Measurements from ENCODE around the gene C4A. TPM values are rescaled to one million over a fixed set of nuclear protein-coding genes. Genes with fewer than 3 reads are reported as not detected.

The C4A gene
- total RNA-seq, 3 donors from 2014 or later = 7.2 to 275 (median 230) TPM

DNA sequence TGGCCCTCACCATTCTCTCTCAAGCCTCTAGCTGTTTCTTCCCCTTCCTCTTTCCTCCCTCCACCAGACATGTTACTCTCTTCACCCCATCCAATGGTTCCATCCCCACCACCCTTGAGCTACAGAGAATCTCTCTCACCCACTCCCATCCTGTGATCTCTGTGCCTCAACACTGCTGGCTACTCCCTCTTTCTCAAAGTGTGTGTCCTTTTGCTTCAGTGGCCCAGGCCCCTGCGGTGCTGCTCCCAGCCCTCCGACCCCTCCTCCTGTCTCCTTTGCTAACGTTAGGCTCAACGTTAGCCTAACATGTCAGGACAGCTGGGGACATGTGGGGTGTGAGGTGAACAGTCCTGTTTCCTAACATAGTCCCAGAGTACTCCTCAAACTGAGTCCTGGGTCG lies 29.0 kb upstream of the C4A start:
- no peak for DNase-seq (ENCODE audit: low spot score in 2 of 2)
- H3K4me1 ChIP-seq = peaks cover 0 to 2% of the 10 kb centered on the region in 2 donors
- TF ChIP-seq POLR2A (IDR thresholded peaks at IDR 0.05) = no peak
- TF ChIP-seq CTCF (IDR thresholded peaks at IDR 0.05) = no peak
- TF ChIP-seq POLR2AphosphoS5 (IDR thresholded peaks at IDR 0.05) = no peak
- H3K36me3 ChIP-seq = no peaks in the 10 kb centered on the region
- intact Hi-C loops (cut with DNase I; ENCODE audit: low total_unique reads) = loop anchor here (2.0 to 10.0 kb wide), 2 partner anchors 56 to 258 kb away; partner anchors contain the start of gene EHMT2
- H3K9me3 ChIP-seq = no peaks in the 10 kb centered on the region
- no peak overlapping the region for H3K4me3 ChIP-seq
- no peaks in the 10 kb centered on the region for H3K27me3 ChIP-seq
- peak overlapping the region; percentile 8 to 61 for H3K27ac ChIP-seq

- Histone ChIP-seq H3K27me3 (no peaks in the 10 kb centered on the region), H3K27ac (no peak overlapping the region), H3K4me3 (no peak overlapping the region), H3K36me3 (no peaks in the 10 kb centered on the region), H3K4me1 (peaks cover 0 to 7% of the 10 kb centered on the region in 2 donors), H3K9me3 (no peaks in the 10 kb centered on the region)
- intact Hi-C loops (cut with DNase I; ENCODE audit: low total_unique reads) = loop anchor here (10.0 kb wide), 1 partner anchor 260 kb away; no protein-coding TSS in a partner anchor
- DNase-seq (ENCODE audit: low spot score in 2 of 2) = no peak
- TF ChIP-seq POLR2AphosphoS5 (IDR thresholded peaks at IDR 0.05) (no peak), POLR2A (IDR thresholded peaks at IDR 0.05) (no peak), CTCF (IDR thresholded peaks at IDR 0.05) (no peak)
Observed at GRCh38 chr6:31954511-31954910, 27.3 kb upstream of the C4A start.

DNA sequence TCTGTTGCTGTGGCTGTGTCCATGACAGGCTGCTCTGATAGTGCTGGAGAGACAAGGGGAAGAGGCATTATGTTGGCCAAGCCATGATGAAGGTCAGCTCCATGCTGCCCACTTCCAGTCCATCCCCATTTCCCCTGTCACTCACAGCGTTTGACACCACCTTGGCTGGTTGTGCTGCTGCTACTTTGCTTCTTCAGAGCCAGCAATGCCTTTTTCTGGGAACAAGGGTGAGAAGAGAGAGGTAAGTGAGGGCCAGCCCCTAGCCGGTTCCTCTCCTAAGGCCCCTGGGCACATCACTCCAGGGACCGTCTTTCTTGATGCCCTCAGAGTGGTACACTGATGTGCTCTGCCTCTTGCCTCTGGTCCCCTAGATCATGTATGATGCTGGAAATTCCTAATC lies 25.1 kb upstream of the C4A start:
- Histone ChIP-seq H3K9me3 (no peaks in the 10 kb centered on the region), H3K27ac (no peak overlapping the region), H3K27me3 (no peaks in the 10 kb centered on the region), H3K4me3 (no peak overlapping the region), H3K4me1 (peaks cover 0 to 7% of the 10 kb centered on the region in 2 donors), H3K36me3 (no peaks in the 10 kb centered on the region)
- intact Hi-C loops (cut with DNase I; ENCODE audit: low total_unique reads) = loop anchor here (10.0 kb wide), 1 partner anchor 262 kb away; no protein-coding TSS in a partner anchor
- no peak for TF ChIP-seq POLR2A (IDR thresholded peaks at IDR 0.05)
- TF ChIP-seq POLR2AphosphoS5 (IDR thresholded peaks at IDR 0.05) = no peak
- TF ChIP-seq CTCF (IDR thresholded peaks at IDR 0.05) = no peak
- no peak for DNase-seq (ENCODE audit: low spot score in 2 of 2)

DNA sequence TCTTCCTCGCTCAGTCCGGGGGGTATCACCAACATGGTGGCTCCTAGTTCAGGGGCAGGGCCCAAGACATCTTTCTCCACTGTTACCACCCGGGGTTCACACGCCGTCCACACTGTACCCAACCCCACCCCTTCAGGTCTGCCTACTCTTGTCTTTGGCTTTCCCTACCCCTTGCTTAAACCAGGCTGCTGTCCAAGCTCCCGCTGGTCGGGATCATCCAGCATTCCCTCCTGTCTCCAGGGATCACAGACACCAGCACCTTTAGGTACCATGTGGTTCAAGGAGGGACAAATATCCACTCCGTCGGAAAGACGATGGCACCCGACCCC lies 23.5 kb upstream of the C4A start:
- TF ChIP-seq POLR2A (IDR thresholded peaks at IDR 0.05) (no peak), CTCF (IDR thresholded peaks at IDR 0.05) (no peak), POLR2AphosphoS5 (IDR thresholded peaks at IDR 0.05) (no peak)
- intact Hi-C loops (cut with DNase I; ENCODE audit: low total_unique reads) = loop anchor here (10.0 kb wide), 1 partner anchor 264 kb away; no protein-coding TSS in a partner anchor
- H3K27me3 ChIP-seq = no peaks in the 10 kb centered on the region
- no peak for DNase-seq (ENCODE audit: low spot score in 2 of 2)
- peaks cover 0 to 7% of the 10 kb centered on the region in 2 donors for H3K4me1 ChIP-seq
- peak overlapping the region; percentile 78 to 94 (median 83) for H3K4me3 ChIP-seq
- H3K36me3 ChIP-seq = no peaks in the 10 kb centered on the region
- H3K9me3 ChIP-seq = no peaks in the 10 kb centered on the region
- peak overlapping the region; percentile 87 to 94 for H3K27ac ChIP-seq

GRCh38 chr6:31958741-31959739 lies 22.8 kb upstream of the C4A start, which contains the start of the genes NELFE and SKIC2:
Gene NELFE (minus strand): TSS chr6:31958971. CDS start chr6:31958446, 525 bp downstream.
Gene SKIC2 (plus strand): TSS chr6:31959175. CDS start chr6:31959193, 18 bp downstream.
- Histone ChIP-seq H3K36me3 (no peaks in the 10 kb centered on the region), H3K9me3 (no peaks in the 10 kb centered on the region), H3K27me3 (no peaks in the 10 kb centered on the region), H3K4me3 (peak within 1 kb of the TSS; percentile 78 to 94 (median 83)), H3K27ac (peak within 1 kb of the TSS; percentile 87 to 94), H3K4me1 (peaks cover 0 to 7% of the 10 kb centered on the region in 2 donors)
- TF ChIP-seq CTCF (IDR thresholded peaks at IDR 0.05) (peak in 1 of 3 donors; percentile 4), POLR2A (IDR thresholded peaks at IDR 0.05) (peak; percentile 56), POLR2AphosphoS5 (IDR thresholded peaks at IDR 0.05) (peak; percentile 92 to 95 (median 94))
- intact Hi-C loops (cut with DNase I; ENCODE audit: low total_unique reads) = loop anchor here (10.0 kb wide), 1 partner anchor 264 kb away; no protein-coding TSS in a partner anchor
- DNase-seq (ENCODE audit: low spot score in 2 of 2) = peak; percentile 97 to 98
